GM18520 (cell line): ENCODE results near the gene PTPRK.

Experiments
- ATAC-seq: cut with Tn5 transposase; IDR thresholded peaks from one replicate; pipeline ENCODE4 v1.9.1; 2021; ENCODE audit not compliant: unreplicated experiment

PTPRK gene

GRCh38 chr6:128252341-128253176, 267.8 kb downstream of the PTPRK start:
- no peak for ATAC-seq

GRCh38 chr6:128251445-128252340, 268.7 kb downstream of the PTPRK start:
- no peak for ATAC-seq

- ATAC-seq: no peak
These were observed 269.9 kb downstream of the PTPRK start for GRCh38 chr6:128250370-128251070.

- no peak for ATAC-seq
These were observed 271.0 kb downstream of the PTPRK start for GRCh38 chr6:128249429-128249828.

GRCh38 chr6:128246472-128247260, 273.7 kb downstream of the PTPRK start:
- ATAC-seq: no peak

GRCh38 chr6:128244751-128245405, 275.5 kb downstream of the PTPRK start:
- ATAC-seq: no peak

- no peak for ATAC-seq
These were observed 277.5 kb downstream of the PTPRK start for GRCh38 chr6:128242765-128243403.

- ATAC-seq: no peak
These were observed 279.2 kb downstream of the PTPRK start for GRCh38 chr6:128241216-128241615.

GRCh38 chr6:128240024-128240428, 280.4 kb downstream of the PTPRK start:
- no peak for ATAC-seq

- ATAC-seq: no peak
These were observed 281.3 kb downstream of the PTPRK start for GRCh38 chr6:128239146-128239545.

GRCh38 chr6:128238225-128238624, 282.2 kb downstream of the PTPRK start:
- ATAC-seq: no peak

GRCh38 chr6:128235556-128235955, 284.8 kb downstream of the PTPRK start:
- ATAC-seq: no peak

- no peak for ATAC-seq
These were observed 286.9 kb downstream of the PTPRK start for GRCh38 chr6:128233531-128233930.

- no peak for ATAC-seq
These were observed 290.0 kb downstream of the PTPRK start for GRCh38 chr6:128230267-128230989.

- ATAC-seq: no peak
These were observed 294.8 kb downstream of the PTPRK start for GRCh38 chr6:128225612-128226011.

GRCh38 chr6:128216917-128217316, 303.5 kb downstream of the PTPRK start:
- ATAC-seq: no peak

GRCh38 chr6:128209771-128210170, 310.6 kb downstream of the PTPRK start:
- no peak for ATAC-seq

GRCh38 chr6:128208851-128209580, 311.4 kb downstream of the PTPRK start:
- no peak for ATAC-seq
